HT-29 (cell line): ENCODE measurements around the gene RARG. TPM values are rescaled to one million over a fixed set of nuclear protein-coding genes. Genes with fewer than 3 reads are reported as not detected.

Experiments
- DNase-seq: peaks from one replicate; pipeline ENCODE4 v3.0.0-alpha.2; 2015; ENCODE audit warnings: low spot score
- total RNA-seq: library from RNA; depleted of rRNA; stranded (reverse); fragments of >200 nt; shearing (Covaris generic); gene quantifications from 2 replicates; pipeline ENCODE4 v1.2.3, GENCODE V29; 2014; rRNA removed

RARG gene
- total RNA-seq = 89.7 and 92.5 TPM in 2 replicates

DNA sequence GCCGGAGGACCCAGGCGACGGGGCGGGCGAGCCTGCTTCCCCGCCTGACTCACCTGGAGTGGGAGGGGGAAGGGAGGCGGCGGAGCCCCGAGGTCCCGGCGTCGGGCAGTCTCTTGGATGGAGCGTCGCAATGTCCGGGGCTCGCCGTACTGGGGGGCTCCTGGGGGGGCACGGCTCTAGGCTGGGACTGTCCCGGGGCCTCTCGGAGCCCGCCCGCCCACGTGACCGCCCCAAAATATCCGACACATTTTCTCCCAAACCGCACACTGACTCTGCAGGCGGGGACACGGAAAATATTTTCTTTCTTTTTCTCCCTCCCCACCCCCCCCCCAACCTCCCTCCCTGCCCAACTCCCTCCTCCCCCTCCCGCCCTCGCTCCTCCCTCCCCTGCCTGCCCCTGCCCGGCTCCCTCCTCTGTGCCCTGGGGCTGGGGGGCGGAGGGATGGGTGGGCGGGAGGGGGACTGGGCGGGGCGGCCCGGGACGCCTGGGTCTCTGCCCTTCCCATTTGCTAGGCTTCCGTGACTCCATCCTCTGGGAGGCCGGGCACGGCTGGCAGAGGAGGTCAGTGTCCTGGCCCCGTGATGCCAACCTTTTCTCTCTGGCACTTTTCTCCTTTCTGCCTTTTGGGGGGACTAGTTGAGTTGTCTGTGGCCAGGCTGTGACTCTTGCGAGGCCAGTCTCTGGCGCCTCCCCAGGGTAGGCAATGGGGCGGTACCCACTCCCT, at the start of gene RARG:
TSS of gene RARG (minus strand) at position 289 of the 725 bp plus-strand sequence. CDS start 4,664 bp downstream, outside the sequence.
- DNase-seq = peak; percentile 82

DNA sequence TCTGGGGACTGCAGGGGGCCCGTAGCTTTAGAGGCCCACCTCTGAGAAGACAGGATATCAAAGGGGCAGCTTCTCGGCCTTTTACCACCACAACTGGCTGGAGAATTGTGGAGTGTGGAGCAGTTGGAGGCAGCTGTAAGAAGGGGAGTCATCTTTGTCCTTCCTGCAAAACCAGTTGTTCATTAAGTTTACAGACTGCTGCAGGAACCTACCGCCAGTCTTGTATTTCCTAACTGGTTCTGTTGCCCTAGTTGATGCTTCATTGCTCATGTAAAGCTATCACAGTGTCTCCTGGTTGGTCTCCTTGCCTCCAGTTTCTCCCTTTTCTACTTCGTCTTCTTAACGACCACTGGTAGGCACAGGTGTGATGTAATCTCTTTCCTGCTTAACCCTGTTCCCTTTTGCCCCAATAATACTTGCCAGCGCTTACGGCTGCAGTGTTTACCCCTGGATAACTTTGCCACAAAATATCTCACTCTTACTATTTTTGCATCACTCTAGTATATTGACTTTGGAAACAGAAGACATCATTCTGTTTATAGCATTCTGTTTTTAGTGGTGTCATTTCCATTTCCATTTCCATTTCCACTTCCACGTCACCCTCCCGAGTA, 48.0 kb upstream of the RARG start:
- no peak for DNase-seq

DNA sequence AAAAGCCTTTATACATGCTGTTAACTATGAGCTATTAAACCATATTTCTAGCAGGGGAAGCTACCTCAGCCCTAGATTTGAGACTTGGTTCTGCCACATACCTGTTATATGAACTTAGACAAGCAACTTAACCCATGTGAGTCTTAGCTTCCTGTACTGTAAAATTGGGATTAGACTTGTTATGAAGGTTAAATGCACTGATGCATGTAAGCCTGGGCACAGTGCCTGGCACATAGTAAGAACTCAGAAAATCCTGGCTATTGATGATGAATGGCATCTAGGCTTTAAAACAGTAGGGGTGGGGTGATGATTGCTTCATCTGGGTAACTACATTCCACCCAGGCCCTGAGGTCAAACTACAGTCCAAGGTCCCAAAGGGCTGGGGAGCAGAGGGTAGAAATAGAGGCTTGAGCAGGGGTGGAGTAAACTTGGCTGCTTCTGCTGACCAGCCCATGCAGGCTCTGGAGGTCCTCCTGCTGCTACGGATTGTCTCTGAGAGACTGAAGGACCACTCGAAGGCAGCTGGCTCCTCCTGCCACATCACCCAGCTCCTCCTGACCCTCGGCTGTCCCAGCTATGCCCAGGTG, 47.4 kb upstream of the RARG start:
- no peak for DNase-seq

DNA sequence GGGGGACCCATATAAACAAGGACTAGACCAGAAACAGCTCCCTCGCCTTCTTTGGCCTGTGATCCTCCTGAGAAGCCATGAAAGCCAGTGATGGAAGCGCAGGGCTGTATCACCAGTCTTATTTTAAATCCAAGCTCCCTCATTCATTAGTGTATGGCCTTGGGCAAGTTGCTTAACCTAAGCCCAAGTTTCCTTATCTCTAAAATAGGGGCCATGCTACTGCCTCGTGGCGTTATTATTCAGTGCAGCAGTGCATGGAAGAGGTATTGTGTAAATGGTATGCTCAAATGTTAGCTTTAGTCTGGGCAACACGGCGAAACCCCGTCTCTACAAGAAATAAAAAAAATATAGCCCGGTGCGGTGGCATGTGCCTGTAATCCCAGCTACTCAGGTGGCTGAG, 46.0 kb upstream of the RARG start:
- no peak for DNase-seq

DNA sequence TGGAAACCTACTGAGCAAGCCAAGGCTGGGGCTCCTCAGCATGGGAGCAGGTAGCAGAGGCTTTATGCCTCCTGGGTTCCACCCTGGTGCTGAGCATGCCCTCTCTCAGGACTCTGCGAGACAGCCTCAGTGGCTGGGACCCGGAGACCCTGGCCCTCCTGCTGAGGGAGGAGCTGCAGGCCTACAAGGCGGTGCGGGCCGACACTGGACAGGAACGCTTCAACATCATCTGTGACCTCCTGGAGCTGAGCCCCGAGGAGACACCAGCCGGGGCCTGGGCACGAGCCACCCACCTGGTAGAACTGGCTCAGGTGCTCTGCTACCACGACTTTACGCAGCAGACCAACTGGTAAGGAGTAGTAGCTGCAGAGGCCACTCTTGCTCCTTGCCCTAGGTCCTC, 44.5 kb upstream of the RARG start:
- no peak for DNase-seq

DNA sequence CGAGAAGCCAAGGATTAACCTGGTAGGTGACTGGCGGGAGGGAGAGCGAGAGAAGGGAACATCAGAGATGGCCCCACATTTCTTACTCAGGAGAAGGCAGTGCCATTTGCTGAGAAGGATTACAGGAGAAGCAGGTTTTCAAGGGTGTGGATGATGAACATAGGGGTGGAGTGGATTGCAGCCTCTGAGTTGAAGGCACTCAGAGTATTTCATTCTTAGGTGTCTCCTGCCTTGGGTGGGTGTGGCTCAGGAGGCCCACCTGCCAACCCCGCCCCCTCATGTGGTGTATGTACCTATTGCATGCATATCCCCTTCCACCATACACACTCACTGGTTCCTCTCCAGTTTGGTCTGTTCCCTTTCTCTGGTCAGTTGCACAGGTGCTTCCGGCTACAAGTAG, 42.4 kb upstream of the RARG start:
- no peak for DNase-seq

DNA sequence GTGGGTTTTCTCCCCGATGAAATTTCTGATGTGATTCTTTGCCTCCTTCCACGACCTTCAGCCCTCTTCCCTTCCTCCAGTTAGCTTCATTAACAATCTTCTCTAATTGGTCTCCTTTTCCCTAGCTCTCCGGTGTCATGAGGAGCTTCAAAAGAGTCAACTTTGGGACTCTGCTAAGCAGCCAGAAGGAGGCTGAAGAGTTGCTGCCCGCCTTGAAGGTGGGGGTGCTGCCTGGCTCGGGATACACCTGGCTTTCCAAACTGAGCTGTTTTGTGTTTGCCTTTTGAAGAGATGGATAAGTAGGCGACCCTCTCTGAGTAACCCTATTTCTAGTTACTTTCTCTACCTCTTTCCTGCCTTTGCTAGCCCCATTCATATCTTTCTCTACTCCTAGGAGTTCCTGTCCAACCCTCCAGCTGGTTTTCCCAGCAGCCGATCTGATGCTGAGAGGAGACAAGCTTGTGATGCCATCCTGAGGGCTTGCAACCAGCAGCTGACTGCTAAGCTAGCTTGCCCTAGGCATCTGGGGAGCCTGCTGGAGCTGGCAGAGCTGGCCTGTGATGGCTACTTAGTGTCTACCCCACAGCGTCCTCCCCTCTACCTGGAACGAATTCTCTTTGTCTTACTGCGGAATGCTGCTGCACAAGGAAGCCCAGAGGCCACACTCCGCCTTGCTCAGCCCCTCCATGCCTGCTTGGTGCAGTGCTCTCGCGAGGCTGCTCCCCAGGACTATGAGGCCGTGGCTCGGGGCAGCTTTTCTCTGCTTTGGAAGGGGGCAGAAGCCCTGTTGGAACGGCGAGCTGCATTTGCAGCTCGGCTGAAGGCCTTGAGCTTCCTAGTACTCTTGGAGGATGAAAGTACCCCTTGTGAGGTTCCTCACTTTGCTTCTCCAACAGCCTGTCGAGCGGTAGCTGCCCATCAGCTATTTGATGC, 36.9 kb upstream of the RARG start:
- DNase-seq = peak; percentile 40

DNA sequence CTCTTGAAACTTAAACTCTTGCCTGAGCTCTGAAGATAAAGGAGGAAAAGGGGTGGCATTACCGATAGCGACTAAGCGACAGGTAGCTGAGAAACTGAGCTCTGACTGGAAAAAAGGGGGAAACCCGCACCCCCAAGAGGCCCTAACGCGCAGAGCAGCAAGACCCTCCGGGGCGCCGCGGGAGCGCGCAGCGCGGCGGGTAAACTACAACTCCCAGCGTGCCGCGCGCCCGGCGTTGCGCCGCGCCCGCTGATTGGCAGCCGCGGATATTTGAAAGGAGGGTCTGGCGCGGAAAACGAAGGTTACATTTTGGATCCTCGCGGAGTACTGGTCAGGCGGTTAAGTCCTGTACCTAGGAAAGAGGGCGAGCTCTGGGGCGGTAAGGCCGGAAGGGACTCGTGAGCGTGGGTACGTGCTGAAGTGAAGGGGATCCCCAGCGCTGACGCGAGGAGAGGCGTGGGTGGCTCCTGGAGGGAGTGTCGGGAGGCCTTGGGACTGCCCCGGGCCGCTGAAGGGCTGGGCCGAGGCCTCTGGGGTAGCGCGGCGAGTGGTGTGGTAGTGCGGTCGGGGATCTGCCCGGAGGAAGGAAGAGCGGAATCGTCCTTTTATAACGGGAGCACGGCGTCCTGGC, 36.1 kb upstream of the RARG start, which contains the start of gene ESPL1:
TSS of gene ESPL1 (plus strand) at position 301 of the 631 bp plus-strand sequence. CDS start 468 bp downstream, outside the sequence.
- DNase-seq = peak; percentile 78

DNA sequence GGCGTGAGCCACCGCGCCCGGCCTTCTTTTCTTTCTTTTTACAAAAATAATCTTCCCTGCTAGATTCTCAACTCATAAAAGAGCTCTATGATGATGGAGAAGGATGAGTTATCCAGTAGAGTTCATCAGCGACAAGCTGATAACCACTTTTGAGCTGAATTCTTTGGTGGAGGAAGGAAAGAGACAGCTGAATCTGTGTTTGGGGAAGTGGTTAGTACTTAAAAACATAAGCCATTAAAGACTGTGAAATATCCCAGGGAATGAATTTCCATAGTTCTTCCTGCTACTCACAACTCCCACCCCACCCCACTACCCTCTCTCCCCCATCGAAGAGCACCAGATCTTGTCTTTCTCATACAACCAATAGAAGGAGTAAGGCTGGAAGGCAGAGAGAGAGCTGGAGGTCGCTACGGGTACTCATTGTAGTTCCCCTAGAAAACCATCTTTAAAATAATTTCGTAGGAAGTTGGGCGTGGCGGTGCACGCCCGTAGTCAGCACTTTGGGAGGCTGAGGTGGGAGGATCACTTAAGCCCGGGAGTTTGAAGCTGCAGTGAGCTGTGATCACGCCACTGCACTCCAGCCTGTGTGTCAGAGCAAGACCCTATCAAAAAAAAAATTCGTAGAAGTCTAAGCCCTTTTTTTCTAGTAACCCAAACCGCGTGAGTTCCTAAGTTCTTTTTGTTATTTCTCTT, 35.4 kb upstream of the RARG start:
- no peak for DNase-seq

DNA sequence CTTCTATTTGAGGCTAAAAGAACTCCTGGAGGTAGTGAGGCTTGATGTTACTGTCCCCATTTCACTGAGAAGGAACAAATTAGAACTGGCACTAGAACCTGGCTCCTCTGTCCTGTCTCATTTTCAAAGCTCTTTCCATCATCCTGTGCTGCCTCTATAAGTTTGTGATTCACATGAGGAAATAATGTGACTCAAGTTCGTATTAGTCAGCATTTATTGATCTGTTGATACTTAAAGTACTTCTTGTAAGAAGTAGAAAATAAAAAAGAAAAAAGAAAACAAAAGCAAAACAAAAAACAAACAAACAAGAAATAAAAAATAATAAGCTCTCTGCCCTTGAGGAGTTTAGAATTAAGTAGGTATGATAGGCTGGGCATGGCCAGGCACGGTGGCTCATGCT, 33.8 kb upstream of the RARG start:
- DNase-seq = no peak

DNA sequence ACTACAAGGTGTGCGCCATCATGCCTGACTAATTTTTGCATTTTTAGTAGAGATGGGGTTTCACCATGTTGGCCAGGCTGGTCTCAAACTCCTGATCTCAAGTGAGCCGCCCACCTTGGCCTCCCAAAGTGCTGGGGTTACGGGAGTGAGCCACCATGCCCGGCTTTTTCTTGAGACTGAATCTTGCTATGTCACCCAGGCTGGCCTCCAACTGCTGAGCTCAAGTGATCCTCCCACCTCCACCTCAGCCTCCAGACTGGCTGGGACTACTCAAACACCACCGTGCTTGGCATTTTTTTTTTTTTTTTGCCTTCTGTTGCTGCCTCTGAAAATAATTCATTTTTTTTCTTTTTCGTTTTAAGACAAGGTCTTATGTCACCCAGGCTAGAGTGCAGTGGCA, 27.9 kb upstream of the RARG start:
- no peak for DNase-seq

DNA sequence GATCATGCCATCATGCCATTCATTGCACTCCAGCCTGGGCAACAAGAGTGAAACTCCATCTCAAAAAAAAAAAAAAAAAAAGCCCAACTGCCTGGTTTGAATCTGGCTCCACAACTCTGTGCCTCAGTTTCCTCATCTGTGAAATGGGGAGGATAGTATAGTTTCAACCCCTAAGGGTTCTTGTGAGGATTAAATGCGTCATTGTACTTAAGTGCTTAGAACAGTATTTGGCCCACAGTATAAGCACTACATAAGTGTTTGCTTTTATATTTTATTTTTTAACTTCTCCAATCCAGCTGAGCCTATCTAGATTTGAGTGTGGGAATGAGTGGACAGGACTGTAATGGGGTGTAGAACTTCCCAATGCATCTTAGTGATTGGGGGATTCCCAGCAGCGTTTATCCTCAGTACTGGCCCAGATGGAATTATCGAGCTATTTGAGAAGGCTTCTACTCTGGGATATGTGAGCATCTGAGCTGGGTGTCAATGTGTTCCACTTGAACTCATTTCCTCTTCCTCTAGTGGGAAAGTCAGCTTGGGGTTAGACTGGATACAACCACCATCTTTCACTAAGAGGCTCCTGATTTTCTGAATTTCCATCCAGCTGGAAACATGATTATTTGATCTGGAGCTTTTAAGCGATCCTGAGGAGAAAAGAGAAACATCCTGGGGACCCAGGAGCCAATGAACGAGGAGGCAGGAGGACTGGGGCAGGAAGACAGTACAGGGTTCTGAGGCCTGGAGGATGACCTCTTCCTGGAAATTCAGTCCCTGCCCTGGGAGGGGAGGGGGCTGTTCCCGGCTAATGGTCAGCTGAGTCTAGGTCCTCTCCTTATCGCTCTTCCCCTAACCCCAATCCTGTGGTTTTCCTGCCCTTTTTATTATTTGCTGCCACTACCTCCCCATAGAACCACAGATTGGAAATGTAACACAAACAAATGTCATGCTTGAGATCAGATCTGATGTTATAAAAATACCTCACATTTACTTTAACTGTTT, 26.8 kb upstream of the RARG start:
- DNase-seq = no peak

DNA sequence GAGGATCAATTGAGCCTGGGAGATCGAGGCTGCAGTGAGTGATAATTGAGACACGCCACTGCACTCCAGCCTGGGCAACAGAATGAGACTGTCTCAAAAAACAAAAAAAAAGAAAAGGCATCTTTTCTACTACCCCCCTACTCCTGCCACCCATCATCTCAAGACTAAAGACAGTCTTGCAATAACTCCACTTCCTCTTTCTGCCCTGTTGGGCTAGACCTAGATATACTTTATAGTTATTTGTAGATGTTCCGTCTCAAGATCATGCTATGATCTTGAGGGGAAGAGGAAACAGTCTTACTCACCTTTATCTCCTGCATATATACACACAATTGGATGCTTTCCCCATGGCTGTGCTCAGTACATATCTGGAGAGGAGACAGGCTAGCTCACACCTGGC, 24.0 kb upstream of the RARG start:
- DNase-seq = no peak

DNA sequence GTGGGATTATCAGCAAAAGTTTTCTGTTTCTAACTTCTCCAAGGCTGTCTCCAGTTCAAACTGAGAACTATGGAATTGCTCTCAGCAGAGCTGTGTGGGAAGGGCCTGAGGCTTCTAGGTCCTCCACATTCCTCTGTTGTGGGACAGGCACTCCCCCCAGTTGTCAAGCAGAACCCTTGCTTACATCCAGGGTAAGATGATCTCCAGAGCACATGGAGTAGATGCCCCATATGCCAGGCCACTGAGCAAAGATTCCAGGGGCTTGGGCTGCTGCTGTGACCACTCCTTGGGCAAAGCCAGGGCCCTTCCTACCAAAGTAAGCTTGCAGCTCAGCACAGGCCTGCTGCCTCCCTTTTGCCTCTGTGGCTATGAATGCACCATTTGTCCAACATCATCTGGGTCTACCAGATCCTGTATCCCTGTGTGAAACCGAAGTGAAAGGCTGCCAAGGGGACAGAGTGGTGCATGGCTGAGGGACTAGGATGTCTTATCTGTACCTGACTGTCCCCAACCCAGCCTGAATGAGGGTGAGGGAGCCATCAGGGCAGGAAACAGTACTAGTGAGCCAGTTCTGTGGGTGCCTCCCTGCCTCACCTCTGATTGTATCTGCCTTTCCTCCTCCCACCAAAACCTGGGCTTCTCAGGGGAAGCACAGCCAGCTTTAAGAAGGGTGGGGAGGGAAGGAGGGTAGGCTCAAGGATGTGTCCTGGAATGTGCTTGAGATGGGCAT, 23.0 kb upstream of the RARG start:
- DNase-seq = no peak

DNA sequence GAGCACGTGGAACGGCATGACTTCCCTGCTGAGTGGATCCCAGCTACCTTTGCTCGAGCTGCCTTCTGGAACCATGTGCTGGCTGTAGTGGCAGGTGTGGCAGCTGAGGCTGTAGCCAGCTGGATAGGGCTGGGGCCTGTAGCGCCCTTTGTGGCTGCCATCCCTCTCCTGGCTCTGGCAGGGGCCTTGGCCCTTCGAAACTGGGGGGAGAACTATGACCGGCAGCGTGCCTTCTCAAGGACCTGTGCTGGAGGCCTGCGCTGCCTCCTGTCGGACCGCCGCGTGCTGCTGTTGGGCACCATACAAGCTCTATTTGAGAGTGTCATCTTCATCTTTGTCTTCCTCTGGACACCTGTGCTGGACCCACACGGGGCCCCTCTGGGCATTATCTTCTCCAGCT, 21.3 kb upstream of the RARG start:
- DNase-seq = no peak

DNA sequence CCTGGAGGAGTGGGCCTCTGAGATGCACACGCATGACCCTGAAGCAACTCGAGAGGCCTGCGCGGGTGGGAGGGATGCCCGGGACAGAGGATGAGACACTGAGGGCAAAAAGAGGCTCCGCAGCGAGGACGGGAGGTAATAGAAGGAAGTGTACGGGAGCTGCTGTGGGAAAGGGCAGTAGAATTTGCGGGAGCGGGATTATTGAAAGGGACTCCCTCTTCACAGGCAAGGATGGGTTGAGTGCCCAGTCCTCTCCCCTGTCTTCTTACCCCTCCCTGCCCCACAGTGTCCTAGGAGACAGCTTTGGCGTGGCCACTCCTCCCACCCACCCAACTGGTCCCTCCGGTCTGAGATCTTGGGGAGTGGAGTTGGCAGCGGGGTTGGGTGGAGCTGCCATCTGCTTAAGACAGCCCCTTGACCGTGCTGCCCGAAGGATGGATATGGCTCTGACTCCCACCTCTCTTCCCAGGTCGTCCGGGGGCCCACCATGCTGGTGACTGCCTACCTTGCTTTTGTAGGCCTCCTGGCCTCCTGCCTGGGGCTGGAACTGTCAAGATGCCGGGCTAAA, 20.4 kb upstream of the RARG start:
- peak; percentile 74 for DNase-seq

DNA sequence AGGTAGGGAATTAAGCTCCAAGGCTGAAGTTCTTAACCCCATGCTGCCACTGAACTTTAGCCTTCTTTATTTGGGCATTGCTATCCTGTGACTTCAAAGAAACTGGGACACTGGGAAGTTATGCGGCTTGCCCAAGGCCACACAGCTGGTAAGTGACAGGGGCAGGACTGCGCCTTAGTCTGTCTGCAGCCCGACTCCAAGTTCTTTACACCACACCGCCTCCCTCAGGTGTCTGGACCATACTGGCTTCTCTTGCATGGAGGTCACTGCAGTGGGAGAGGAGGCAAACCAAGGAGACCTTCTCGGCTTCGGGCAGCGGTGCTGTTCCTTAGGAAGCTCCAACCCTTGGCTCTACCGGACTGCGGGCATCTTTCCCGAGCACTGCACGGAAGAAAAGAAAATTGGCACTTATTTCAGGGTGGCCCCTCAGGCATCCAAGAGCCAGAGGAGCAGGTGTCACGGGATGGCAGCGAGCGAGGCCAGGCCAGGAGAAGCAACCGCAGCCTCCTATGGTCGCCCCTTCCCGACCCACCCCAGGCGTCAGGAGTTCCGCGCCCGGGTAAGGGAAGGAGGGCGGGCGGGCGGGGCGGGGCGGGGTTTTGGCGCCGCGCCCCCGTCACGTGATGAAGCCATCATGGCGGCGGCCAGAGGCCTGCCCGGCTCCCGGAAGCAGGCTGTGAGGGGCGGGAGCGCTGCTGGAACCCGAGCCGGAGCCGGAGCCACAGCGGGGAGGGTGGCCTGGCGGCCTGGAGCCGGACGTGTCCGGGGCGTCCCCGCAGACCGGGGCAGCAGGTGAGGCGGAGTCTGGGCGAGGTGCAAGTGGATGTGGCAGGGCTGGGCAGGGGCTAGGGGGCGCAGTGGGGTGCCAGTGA, 19.7 kb upstream of the RARG start:
- DNase-seq = peak; percentile 87
